CD4-positive, alpha-beta T cell (primary cell): ENCODE data around the gene STX1B. TPM values are rescaled to one million over a fixed set of nuclear protein-coding genes. Genes with fewer than 3 reads are reported as not detected.

ENCODE experiments used
- ATAC-seq: fragments of 200-7000 bp; cut with Tn5 transposase; one replicate; pipeline ENCODE4 v1.10.0; 2022; ENCODE audit warnings: mild to moderate bottlenecking; ENCODE audit not compliant: poor library complexity
- CTCF ChIA-PET: fragments of 350-600 bp; sonication (Branson Sonifier 250); formaldehyde crosslinking; loops from one replicate; lab custom pipeline; 2021; ENCODE audit warnings: antibody characterized with exemption, inconsistent platforms; lab: Charles Lee
- POLR2A ChIA-PET: fragments of 350-600 bp; sonication (Branson Sonifier 250); formaldehyde crosslinking; loops from one replicate; lab custom pipeline; 2021; ENCODE audit warnings: antibody characterized with exemption, inconsistent platforms; lab: Charles Lee
- DNase-seq, 14 experiments: peaks; one replicate each; pipeline ENCODE4 v3.0.0-alpha.2; 2013 to 2020; ENCODE audit warnings: mixed read lengths in 2 of 14
- H3K27ac ChIP-seq, 2 donors: one replicate each; pipeline versions ENCODE4 v1.5.1 to v1.7.0; 2013; ENCODE audit warnings: low read length in 2 of 2, low read depth in 1 of 2, mild to moderate bottlenecking in 1 of 2
- H3K27me3 ChIP-seq, 2 experiments: 1 replicate in 1 of 2; 2 replicates in 1 of 2; pipeline versions ENCODE4 v1.6.1 to v1.7.0; 2013; ENCODE audit warnings: low read length in 2 of 2, control low read depth in 1 of 2, mild to moderate bottlenecking in 1 of 2, moderate library complexity in 1 of 2; ENCODE audit not compliant: insufficient read depth in 2 of 2, control insufficient read depth in 1 of 2
- H3K36me3 ChIP-seq: one replicate; pipeline ENCODE4 v1.6.1; 2013; ENCODE audit warnings: low read length, control low read depth; ENCODE audit not compliant: insufficient read depth
- H3K4me1 ChIP-seq: one replicate; pipeline ENCODE4 v1.6.1; 2013; ENCODE audit warnings: low read length, control low read depth; ENCODE audit not compliant: insufficient read depth
- H3K4me3 ChIP-seq: one replicate; pipeline ENCODE4 v1.5.1; 2013; ENCODE audit warnings: mild to moderate bottlenecking, low read length, moderate library complexity
- H3K9me3 ChIP-seq, 2 experiments: 1 replicate in 1 of 2; 2 replicates in 1 of 2; pipeline versions ENCODE4 v1.6.1 to v1.7.0; 2013; ENCODE audit warnings: low read length in 2 of 2, mild to moderate bottlenecking in 2 of 2, control low read depth in 1 of 2, moderate library complexity in 1 of 2; ENCODE audit not compliant: control insufficient read depth in 1 of 2, insufficient read depth in 1 of 2
- H3K27ac Mint-ChIP-seq: one replicate; pipeline ENCODE4 v1.8.0; 2020; ENCODE audit warnings: mixed read lengths
- H3K27me3 Mint-ChIP-seq: one replicate; pipeline ENCODE4 v1.8.0; 2021; ENCODE audit warnings: mixed read lengths
- H3K36me3 Mint-ChIP-seq: one replicate; pipeline ENCODE4 v1.8.0; 2021; ENCODE audit warnings: low read depth, mixed read lengths
- H3K4me1 Mint-ChIP-seq: one replicate; pipeline ENCODE4 v1.8.0; 2021; ENCODE audit warnings: low read depth, mixed read lengths
- H3K4me3 Mint-ChIP-seq: one replicate; pipeline ENCODE4 v1.8.0; 2020; ENCODE audit warnings: mild to moderate bottlenecking, mixed read lengths
- H3K9me3 Mint-ChIP-seq: one replicate; pipeline ENCODE4 v1.8.0; 2020; ENCODE audit warnings: mixed read lengths
- intact Hi-C, 2 experiments: fragments of 100-400 bp; cut with DNase I in 1 of 2; cut with micrococcal nuclease in 1 of 2; formaldehyde crosslinking; loops; one replicate each; pipeline versions ENCODE4 v1.15.1 to v1.9.0; 2023 to 2025; cut with DNase I, micrococcal nuclease
- total RNA-seq, 174 experiments: library from RNA in 2 of 174; stranded (reverse) in 2 of 174; gene quantifications; one replicate each; pipeline ENCODE4 v1.2.3 and lab custom pipeline; 2021 to 2026
- TF ChIP-seq, protein P1 (sequence below): fragments of 200-600 bp; IDR thresholded peaks from one replicate; pipeline ENCODE4 v1.8.0; 2022; ENCODE audit warnings: antibody characterized with exemption, mild to moderate bottlenecking

Gene STX1B
- total RNA-seq, 2 experiments from 2014 or later, result 2.9 to 3.1 TPM

- H3K9me3 ChIP-seq, result no peaks in the 10 kb centered on the region
- Mint-ChIP-seq H3K4me1 (peaks cover 3% of the 10 kb centered on the region), H3K4me3 (peak overlapping the region; percentile 83), H3K36me3 (no peaks in the 10 kb centered on the region), H3K27ac (peak overlapping the region; percentile 39), H3K27me3 (no peaks in the 10 kb centered on the region), H3K9me3 (no peaks in the 10 kb centered on the region)
- H3K27ac ChIP-seq, result no peak overlapping the region
- ChIA-PET CTCF (interaction anchor here (1.2 to 1.3 kb wide), 2 partner anchors 11 to 146 kb away, joined by 4 to 5 read pairs; partner anchors contain the start of gene HSD3B7), POLR2A (interaction anchor here (0.6 to 1.3 kb wide), 6 partner anchors 12 to 463 kb away, joined by 3 to 5 read pairs (median 4); partner anchors contain the start of genes ARMC5, FUS, HSD3B7 and PYCARD)
- DNase-seq (no peak), ATAC-seq (no peak)
- H3K4me3 ChIP-seq, result peak overlapping the region; percentile 58
- peaks cover 13% of the 10 kb centered on the region for H3K4me1 ChIP-seq
- H3K36me3 ChIP-seq, result no peaks in the 10 kb centered on the region
- H3K27me3 ChIP-seq, result no peaks in the 10 kb centered on the region
- TF ChIP-seq, protein P1, sequence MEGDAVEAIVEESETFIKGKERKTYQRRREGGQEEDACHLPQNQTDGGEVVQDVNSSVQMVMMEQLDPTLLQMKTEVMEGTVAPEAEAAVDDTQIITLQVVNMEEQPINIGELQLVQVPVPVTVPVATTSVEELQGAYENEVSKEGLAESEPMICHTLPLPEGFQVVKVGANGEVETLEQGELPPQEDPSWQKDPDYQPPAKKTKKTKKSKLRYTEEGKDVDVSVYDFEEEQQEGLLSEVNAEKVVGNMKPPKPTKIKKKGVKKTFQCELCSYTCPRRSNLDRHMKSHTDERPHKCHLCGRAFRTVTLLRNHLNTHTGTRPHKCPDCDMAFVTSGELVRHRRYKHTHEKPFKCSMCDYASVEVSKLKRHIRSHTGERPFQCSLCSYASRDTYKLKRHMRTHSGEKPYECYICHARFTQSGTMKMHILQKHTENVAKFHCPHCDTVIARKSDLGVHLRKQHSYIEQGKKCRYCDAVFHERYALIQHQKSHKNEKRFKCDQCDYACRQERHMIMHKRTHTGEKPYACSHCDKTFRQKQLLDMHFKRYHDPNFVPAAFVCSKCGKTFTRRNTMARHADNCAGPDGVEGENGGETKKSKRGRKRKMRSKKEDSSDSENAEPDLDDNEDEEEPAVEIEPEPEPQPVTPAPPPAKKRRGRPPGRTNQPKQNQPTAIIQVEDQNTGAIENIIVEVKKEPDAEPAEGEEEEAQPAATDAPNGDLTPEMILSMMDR, result no peak
- intact Hi-C loops, result loop anchor here in 1 of 2 experiments (2.0 kb wide), 1 partner anchor 38 kb away; no protein-coding TSS in a partner anchor
Observed at GRCh38 chr16:30996324-30996984, 14.0 kb downstream of the STX1B start.

DNA sequence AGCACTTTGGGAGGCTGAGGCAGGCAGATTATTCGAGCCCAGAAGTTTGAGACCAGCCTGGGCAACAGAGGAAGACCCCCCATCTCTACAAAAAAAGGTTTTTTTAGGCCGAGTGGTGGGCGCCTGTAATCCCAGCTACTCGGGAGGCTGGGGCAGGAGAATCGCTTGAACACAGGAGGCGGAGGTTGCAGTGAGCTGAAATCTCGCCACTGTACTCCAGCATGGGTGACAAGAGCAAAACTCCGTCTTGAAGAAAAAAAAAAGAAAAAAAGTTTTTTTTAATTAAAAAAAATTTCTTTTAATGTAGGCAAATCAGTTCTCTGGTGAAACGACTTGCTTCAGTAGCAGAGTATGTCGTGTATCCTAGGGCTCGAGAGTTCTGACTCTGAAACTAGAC, 14.5 kb downstream of the STX1B start:
- Histone ChIP-seq H3K4me3 (no peak overlapping the region), H3K36me3 (no peaks in the 10 kb centered on the region), H3K27ac (no peak overlapping the region), H3K27me3 (no peaks in the 10 kb centered on the region), H3K4me1 (peaks cover 13% of the 10 kb centered on the region), H3K9me3 (no peaks in the 10 kb centered on the region)
- no peak overlapping the region for H3K27ac Mint-ChIP-seq
- H3K36me3 Mint-ChIP-seq, result no peaks in the 10 kb centered on the region
- H3K4me1 Mint-ChIP-seq, result peaks cover 3% of the 10 kb centered on the region
- no peaks in the 10 kb centered on the region for H3K9me3 Mint-ChIP-seq
- peak overlapping the region; percentile 78 for H3K4me3 Mint-ChIP-seq
- ChIA-PET CTCF (no interaction called here), POLR2A (no interaction called here)
- TF ChIP-seq, protein P1, result no peak
- DNase-seq, result no peak
- H3K27me3 Mint-ChIP-seq, result no peaks in the 10 kb centered on the region
- intact Hi-C loops, result loop anchor here in 1 of 2 experiments (2.0 kb wide), 1 partner anchor 39 kb away; no protein-coding TSS in a partner anchor
- no peak for ATAC-seq

DNA sequence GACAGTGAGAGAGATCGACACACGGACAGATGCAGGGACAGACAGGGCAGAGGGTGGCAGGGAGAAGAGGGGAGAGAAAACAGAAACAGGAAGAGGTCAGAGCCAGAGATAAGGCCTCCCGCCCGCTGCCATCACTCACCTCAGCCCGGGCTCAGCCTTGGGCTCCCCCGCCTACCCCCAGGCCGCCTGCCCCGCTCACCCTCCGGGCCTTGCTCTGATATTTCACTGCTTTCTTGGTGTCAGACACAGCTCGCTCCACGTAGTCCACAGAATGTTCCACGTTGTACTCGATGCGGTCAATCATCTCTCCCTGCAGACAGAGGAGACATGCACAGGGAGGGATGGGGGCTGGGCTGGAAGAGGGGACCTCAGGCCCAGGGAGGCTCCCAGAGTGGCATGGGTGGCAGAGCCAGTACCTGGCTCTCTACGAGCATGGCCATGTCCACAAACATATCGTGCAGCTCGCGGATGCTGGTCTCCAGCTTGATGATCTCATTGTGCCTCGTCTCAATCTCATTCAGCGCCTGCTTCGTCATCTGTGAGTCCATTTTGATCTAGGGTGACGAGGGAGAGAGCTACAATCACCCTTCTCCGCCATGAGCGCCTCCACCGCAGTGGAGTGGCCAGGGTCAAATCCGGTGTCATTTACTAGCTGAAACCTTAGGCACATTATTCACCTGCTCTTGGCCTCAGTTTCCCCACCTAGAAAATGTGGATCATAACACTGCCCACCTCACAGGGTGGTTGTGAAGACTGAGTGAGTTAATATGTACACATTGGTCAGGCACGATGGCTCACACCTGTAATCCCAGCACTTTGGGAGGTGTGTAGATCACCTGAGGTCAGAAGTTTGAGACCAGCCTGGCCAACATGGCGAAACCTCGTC, 17.3 kb downstream of the STX1B start:
- Histone ChIP-seq H3K27ac (no peak overlapping the region), H3K4me3 (no peak overlapping the region), H3K4me1 (peaks cover 13% of the 10 kb centered on the region), H3K27me3 (no peaks in the 10 kb centered on the region), H3K36me3 (no peaks in the 10 kb centered on the region), H3K9me3 (no peaks in the 10 kb centered on the region)
- ChIA-PET CTCF (no interaction called here), POLR2A (no interaction called here)
- no peaks in the 10 kb centered on the region for H3K36me3 Mint-ChIP-seq
- H3K27me3 Mint-ChIP-seq, result no peaks in the 10 kb centered on the region
- intact Hi-C loops, result no loop called here
- DNase-seq, result no peak
- TF ChIP-seq, protein P1, result no peak
- no peaks in the 10 kb centered on the region for H3K9me3 Mint-ChIP-seq
- peaks cover 3% of the 10 kb centered on the region for H3K4me1 Mint-ChIP-seq
- no peak overlapping the region for H3K27ac Mint-ChIP-seq
- no peak overlapping the region for H3K4me3 Mint-ChIP-seq
- no peak for ATAC-seq
